OCI-LY3 (cell line): Measurements from ENCODE around the gene OR10K2.

Experiments used
- CTCF ChIP-seq: fragments of 200-600, 300-600 bp; sonication (generic); IDR thresholded peaks from 2 replicates; pipeline ENCODE4 v1.5.1; 2014; ENCODE audit warnings: antibody characterized with exemption, low read length, low read depth
- EZH2phosphoT487 ChIP-seq: fragments of 200-600 bp; shearing (Covaris generic); IDR thresholded peaks from 2 replicates; pipeline ENCODE4 v1.6.1; 2018; ENCODE audit warnings: antibody characterized with exemption, mixed run types, low read depth

- TF ChIP-seq CTCF (no peak), EZH2phosphoT487 (no peak)
Measured at GRCh38 chr1:158426137-158426536, at the start of gene OR10K2.
